Stimulated activated CD8-positive, alpha-beta memory T cell treated with anti-CD3 and anti-CD28 coated beads, Interleukin-7, amount 100 ng/mL, for 4 hours (primary cell): Measurements from ENCODE around the gene TTC23.
"Not testable (repeated sequence)": the region's sequence is repeated elsewhere in the genome, so short reads cannot be mapped to it uniquely, and the experiment has no call there.

Experiments
- DNase-seq, 2 donors: peaks; one replicate each; pipeline ENCODE4 v3.0.0-alpha.2; 2020; ENCODE audit warnings: low read depth in 2 of 2

The TTC23 gene

GRCh38 chr15:99250001-99250400 lies 620 bp upstream of the TTC23 start:
- DNase-seq, result no peak

- no peak for DNase-seq
Measured at GRCh38 chr15:99248000-99248715, 1.2 kb downstream of the TTC23 start.

GRCh38 chr15:99247062-99247461 lies 2.3 kb downstream of the TTC23 start:
- DNase-seq, result no peak

GRCh38 chr15:99244306-99244705 lies 5.1 kb downstream of the TTC23 start:
- no peak for DNase-seq

- no peak for DNase-seq
Measured at GRCh38 chr15:99241752-99242151, 7.6 kb downstream of the TTC23 start.

- no peak for DNase-seq
Measured at GRCh38 chr15:99239545-99240198, 9.7 kb downstream of the TTC23 start.

- no peak for DNase-seq
Measured at GRCh38 chr15:99238849-99239248, 10.5 kb downstream of the TTC23 start.

- DNase-seq, result not testable (repeated sequence)
Measured at GRCh38 chr15:99234160-99234559, 15.2 kb downstream of the TTC23 start.

GRCh38 chr15:99232740-99233139 lies 16.6 kb downstream of the TTC23 start:
- no peak for DNase-seq

- no peak for DNase-seq
Measured at GRCh38 chr15:99230867-99231266, 18.5 kb downstream of the TTC23 start.

- no peak for DNase-seq
Measured at GRCh38 chr15:99228120-99228770, 21.1 kb downstream of the TTC23 start.

GRCh38 chr15:99226802-99227201 lies 22.6 kb downstream of the TTC23 start:
- DNase-seq, result no peak

GRCh38 chr15:99224372-99225214 lies 24.8 kb downstream of the TTC23 start:
- DNase-seq, result no peak

- DNase-seq, result peak; percentile 22
Measured at GRCh38 chr15:99213187-99213811, 36.1 kb downstream of the TTC23 start.

GRCh38 chr15:99212406-99212805 lies 37.0 kb downstream of the TTC23 start:
- no peak for DNase-seq

- no peak for DNase-seq
Measured at GRCh38 chr15:99211926-99212325, 37.5 kb downstream of the TTC23 start.

GRCh38 chr15:99210334-99210733 lies 39.0 kb downstream of the TTC23 start:
- no peak for DNase-seq

GRCh38 chr15:99209326-99209725 lies 40.1 kb downstream of the TTC23 start:
- no peak for DNase-seq

GRCh38 chr15:99207672-99208071 lies 41.7 kb downstream of the TTC23 start:
- DNase-seq, result no peak

- no peak for DNase-seq
Measured at GRCh38 chr15:99202176-99202552, 47.2 kb downstream of the TTC23 start.

- DNase-seq, result no peak
Measured at GRCh38 chr15:99201408-99202175, 47.8 kb downstream of the TTC23 start.
